Fibroblast of gingiva (primary cell): ENCODE results near the gene ADAM12.

Experiments
- DNase-seq: peaks from one replicate; pipeline ENCODE4 v3.0.0-alpha.2; 2011; ENCODE audit warnings: low read depth

ADAM12 gene

DNA sequence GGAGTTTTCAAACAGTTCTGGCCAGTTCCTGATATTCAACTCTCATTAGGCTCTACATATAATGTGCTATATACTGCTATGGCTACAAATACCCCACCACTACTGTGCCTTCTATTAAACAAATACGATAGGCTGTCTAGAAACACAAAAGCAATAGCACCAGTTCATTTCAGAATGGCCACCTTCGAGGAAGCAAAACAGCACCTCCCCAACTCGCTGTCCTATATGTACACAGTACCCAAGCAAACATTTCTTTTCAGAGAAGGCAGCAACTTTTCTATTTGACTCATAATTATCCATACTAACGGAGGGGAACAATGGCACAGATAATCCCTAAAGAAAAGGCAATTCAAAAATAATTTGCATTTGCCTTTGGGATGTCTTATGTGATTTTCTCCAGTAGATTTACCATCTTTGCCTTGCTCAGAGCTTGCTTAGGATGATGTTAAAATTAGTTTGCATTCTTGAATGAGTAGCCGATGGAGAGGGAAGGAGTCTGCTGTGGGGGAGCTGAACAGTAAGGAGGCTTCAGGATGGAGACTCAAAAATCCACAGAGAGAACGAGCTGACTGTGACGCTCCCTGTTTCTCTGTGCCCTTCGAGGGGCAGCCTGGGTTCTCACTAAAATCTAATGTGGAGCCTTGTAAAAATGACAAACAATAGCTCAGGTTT, 273.3 kb downstream of the ADAM12 start:
- DNase-seq: no peak

DNA sequence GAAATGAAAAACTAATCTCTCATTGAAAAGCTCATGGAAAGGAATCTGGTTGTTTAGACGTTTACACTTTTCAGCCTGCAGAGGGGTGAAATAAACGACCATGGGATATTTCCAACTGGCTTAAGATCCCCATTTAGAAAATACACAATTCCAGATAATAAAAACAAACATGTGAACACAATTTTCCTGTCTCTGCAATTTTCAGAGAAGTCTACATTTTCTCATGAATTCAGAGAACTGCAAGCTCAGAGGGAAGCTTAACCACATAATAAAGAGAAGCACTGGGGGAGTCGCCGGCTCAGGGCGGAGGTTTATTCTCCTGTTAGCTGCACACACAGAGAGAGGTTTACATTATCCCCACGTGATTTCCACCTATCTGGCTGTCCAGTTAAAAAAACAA, 276.8 kb downstream of the ADAM12 start:
- no peak for DNase-seq

DNA sequence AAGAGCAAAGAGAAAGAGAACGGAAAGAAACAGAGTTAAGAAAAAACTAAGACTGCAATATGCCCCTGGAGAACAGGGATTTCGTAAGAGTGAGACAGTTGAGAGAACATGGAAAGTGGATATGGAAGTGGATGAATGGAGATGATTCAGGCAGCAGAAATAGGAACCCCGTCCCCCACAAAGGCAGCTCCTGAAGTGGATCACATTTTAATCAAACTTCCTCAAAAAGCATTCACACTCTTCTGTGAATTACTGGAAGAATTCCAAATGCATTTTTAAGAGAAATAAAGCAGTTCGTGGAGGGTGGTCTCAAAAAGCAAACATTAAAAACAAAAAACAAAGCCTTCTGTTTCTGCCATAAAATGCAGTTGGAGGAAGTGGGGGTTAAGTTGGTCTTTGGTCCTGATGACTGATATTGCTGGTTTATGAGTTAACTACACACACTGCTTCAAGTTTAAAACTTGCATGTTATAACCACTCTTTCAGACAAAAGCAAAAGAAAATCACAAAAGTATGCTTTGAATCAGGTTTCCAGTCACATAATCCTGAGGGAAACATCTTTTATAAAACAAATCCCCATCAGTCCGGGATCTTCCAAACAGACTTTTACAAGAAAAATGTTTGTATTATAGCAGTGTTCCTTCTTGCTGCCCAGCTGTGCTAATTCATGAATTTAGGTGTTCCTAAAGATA, 277.6 kb downstream of the ADAM12 start:
- peak; percentile 71 for DNase-seq

DNA sequence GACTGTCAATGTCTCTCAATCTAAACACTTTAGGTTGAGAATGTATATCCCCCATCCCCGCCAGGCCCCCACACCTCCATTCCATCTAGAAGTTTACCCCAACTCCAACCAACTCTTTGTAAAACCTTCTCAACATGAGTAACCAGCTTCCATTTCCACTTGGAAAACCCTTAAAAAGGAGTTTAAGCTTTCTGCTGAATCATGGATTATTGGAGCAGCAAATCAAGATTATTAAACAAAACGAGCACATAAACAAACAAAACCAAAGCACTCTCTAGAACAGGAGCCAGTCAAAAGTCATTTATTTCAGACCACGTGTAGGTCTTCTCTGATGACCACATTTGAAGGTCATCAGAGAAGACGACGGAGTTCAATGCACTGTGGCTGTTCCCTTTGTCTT, 278.4 kb downstream of the ADAM12 start:
- no peak for DNase-seq

DNA sequence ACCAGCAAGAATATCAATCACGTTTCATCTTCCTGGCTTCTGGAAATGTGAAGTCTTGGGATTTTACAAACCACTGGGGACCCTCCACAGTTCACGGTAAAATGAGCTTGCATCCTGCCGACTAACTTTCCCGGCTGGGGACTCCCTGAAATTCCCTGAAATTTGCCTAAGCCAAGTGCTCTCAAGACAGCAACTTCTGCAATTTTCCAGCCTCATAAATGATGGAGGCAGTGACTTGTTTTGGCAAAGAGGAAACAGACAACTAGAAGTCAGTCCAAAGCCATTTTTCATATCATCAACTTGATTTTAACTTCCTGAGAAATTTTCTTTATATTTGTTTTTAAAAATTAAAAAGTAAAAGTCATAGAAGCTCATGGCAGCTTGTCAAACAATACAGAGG, 279.6 kb downstream of the ADAM12 start:
- no peak for DNase-seq

DNA sequence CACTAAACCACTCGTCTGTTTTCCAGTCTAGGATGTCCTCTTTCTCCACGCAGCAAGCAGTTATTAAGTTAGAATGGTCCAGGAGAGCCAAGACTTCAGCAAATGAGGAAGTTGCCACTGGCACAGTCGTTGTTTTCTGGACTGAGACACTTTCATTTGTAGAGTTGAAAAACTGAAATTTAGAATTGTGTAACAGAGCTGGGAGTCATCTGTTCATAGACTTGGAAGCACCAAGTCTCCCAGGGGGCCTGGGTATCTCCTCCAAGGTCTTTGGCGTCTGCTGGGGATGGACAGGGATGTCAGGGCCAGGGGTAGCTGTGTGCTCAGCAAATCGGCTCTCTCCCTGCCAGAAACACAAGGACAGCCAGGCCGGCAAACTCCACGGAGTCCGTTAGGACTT, 283.5 kb downstream of the ADAM12 start:
- peak; percentile 8 for DNase-seq

DNA sequence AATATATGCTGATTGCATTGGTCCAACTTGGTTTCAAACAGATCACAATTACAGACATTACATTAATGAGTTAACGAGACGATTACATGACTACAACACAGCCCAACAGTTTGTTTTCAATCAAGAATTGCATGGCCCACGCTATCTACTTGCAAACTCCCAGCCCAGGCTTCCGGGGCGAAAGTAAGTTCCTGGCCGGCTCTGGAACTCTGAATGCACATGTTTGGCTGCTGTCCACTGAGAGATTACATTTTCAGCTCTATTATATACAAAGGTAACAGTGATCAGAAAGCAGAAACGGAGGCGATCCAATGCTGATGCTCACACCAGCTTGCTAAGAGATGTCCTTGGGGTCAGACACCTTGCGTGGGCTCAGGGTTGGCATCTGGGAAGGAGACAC, 285.6 kb downstream of the ADAM12 start:
- no peak for DNase-seq

DNA sequence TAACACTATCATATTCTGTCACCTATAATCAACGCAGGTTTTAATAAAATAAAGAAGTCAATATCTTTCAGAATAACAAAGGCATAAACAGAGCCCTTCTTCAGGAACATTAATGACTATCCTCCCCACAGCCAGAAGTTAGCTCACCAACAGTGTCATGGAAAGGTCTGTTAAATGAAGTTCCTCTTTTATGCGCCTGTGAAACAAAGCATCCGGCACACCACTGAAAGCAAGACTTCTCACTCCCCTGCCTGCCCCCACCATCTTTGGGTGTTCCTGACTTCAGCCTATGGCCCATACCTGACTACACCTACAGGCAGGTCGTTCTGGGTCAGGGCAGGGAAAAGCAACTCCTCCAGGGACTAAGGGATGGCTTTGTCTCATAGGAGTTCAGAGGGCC, 286.5 kb downstream of the ADAM12 start:
- no peak for DNase-seq

DNA sequence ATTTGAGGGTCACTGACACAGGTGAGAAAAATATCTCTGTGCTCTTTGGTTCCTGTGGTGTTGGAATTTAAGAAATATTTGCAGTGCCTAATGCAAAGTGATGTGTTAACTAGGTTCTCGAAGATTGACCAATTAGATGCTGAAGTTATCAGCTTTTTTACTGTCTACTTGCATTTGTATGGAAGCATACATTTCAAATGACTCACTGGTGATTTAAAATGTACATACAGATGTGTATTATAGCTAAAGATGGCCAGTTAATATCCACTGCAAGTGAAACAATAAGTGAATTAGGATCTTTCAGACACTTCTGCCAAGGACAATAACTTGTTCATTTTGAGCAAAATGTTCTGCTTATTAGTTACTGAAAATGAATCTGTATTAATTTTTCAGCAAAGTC, 287.0 kb downstream of the ADAM12 start:
- DNase-seq: no peak

DNA sequence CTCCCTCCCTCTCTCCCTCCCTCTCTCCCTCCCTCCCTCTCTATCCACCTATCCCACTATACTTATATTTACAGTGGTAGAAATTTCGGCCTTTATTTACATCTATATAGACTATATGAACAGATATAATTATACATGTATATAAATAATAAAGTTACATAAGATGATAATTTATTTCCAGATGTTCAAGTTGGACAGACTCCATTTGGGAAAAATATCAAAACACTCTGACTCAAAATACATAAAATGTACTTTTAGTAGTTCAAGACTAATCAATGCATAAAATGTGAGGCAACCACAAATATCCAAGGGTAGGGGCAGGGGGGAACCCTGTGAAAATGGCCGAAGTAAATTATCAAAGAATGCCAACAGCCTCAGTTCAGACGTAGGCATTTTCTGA, 288.9 kb downstream of the ADAM12 start:
- DNase-seq: no peak

DNA sequence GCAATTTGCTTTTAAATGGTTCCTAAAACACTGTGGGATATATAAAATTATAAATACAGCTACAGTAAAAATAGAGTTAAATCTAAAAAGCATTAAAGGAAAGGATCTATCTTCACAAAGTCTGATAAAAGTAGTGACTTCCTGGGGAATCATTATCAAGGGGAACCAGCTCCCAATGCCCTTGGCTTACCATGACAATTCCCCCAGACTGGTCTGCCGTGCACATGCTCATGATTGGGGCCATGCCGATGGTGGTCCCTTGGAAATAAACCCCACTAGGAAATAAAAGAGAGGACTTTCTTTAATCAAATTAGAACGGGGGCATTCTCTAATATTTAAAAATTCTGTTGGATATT, 290.1 kb downstream of the ADAM12 start:
- no peak for DNase-seq

DNA sequence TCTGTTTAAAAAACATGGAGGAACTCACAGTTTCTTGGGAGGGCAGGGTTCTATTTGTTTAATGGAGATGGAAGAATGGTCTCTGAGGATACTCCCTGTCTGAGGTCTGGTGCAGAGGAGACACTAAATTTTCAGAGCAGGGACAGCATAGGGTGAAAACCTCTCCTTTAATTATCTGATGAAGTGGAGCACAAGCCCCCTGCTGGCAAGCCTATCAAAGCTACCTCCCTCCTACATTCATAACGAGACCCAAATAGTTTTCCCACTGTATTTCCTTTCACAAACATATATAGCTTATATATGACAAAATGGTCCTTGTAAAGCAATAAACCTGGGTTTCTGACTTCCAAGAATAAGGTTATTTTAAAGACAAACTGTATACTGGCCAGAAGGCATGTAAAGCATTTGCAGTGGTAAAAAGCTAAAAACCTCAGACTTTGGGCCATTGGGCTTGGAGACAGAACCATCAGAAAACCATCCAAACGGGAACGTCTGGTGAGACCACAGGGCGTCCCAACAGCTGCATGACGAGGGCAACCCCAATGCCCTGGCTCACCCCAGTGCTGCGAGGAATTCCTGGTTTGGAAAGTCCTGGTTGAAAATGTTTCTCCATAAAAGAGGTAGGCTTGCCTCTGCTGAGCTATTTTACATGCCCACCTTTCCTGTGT, 290.6 kb downstream of the ADAM12 start:
- no peak for DNase-seq

DNA sequence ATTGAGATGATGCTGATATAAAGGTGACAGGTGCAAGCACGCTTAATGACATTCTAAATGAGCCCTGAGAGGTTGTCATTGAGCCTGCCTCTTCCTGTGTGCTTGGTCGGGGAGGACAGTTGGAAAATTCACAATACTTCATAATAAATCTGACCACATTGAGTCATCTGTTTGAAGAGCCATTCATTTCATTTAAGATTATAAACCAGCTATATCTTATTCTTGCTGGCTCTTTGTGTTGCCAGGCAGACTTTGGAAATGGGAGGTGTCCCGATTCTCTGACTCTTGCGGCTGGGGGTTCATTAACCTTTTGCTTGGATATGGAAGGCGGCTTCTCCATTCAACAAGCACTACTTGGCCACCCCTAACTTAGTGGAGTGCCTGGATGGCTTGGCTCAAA, 293.7 kb downstream of the ADAM12 start:
- no peak for DNase-seq

DNA sequence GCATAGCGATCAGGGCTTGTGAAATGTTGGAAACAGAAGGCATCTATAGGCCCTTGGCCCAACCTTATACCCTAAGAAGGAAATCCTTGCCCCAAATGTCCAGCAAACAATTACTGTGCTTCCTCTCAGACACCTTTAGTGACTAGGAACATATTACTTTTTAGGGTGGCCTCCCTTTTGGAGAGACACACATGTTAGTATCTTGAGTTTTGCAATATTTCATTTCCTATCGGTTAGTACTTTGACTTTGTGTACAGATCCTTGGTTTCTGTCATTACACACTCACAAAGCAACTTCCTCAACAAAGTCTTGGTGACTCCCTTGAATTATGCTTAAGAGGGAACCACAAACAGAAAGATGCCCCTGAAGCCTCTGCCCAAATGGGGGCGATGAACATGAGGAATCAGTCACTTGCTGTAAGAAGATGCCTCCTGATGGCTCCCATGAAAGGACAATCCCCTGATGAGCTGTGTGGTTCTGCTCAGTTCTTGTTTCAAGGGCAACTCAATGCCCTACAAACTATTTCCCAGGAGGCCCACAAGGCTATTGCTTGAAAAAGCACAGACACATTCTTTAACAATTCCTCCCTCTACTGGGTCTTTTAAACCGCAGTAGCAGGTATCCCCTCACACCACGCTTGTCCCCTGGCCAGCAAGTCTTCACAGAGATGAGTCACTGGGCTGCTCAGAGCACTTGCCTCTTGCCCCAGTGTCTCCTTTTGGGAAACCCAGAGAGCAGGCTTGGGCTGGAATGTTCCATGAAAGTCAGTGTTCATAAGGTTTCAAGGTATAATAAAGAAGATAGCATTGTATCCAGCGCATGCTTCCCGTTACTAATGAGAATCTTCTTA, 295.7 kb downstream of the ADAM12 start:
- DNase-seq: peak; percentile 8

DNA sequence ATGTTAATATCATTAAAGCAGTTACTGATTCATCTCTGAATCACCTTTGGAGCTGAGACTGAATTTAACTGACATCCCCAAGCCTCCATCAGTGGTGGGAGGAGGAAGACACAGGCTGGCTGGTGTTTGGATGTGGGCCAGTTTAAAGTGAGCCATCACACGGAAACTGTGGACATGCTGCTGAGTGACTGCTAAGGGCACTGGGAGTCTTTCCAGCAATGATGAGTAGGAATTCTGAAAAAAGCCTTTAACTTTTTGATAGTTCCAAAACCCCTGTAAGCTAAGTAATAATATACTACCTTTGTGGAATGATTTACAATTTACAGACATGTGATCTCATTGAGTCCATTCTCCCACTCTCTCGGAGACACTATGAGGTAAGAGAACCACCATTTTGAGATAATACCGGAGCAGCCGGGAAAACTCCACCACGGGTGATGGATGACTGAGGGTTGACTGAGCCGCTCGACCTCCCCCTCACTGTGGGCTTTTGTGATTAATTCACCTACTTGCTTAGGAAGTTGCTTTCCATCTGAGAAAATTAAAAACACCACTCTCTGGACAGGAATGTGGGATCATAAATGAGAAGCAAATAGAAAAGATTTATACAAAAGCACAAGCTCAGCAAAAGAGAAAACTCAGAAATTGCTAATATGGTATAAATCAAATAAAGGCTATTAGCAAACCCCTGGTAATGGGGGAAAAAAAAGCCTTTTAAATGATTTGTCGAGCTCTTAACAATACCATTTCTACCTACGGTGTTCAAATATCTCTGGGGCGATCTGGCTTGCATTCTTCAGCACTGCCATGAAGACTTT, 297.2 kb downstream of the ADAM12 start:
- DNase-seq: peak; percentile 63

DNA sequence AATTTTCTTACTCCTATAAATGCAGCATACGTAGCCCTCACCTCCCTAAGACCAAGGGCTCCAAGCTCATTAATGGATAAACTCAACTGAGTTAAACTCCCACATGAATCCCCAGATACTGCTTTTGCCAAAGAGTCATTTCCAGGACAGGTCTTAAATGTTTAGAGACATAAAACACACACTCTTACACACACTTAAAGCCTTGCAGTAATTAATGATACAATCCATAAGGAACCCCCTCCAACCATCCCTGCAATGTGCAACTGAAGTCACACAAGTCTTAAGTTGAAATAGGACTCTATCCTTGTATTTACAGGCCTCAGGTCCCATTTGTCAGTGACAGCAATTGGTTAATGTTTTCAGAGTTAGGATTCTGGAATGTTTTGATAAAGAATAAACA, 297.8 kb downstream of the ADAM12 start:
- DNase-seq: no peak

DNA sequence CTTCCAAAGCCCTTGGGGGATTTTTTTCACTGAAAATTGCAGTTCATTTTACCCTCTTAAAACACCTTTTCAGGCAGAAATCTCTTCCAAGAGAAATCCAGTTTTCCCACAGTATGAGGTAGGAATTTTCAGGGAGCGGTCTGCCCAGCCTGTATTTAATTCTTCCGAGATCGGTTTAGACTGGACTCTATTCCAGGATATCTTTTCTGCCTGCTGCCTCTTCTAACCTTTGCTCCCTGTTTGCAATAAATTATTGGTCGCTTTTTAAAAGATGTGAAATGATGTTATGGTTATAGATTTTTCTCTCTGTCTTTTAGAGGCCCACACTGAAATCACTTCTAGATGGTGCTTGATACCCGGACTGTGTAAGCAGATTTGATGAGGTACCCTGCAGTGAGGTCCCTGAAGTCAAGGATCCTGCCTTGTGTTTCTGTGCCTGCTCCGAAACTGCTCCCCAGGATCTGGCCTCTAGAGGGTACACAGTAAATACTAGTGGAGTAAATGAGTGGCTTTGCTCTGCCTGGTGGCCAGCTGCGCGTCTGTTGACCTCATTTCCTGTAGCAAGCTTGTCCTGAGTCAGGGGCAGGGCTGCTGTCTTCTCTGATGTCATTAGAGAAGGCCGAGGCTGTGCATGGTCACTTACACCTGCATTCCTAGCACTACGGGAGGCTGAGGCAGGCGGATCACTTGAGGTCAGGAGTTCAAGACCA, 300.3 kb downstream of the ADAM12 start:
- no peak for DNase-seq

DNA sequence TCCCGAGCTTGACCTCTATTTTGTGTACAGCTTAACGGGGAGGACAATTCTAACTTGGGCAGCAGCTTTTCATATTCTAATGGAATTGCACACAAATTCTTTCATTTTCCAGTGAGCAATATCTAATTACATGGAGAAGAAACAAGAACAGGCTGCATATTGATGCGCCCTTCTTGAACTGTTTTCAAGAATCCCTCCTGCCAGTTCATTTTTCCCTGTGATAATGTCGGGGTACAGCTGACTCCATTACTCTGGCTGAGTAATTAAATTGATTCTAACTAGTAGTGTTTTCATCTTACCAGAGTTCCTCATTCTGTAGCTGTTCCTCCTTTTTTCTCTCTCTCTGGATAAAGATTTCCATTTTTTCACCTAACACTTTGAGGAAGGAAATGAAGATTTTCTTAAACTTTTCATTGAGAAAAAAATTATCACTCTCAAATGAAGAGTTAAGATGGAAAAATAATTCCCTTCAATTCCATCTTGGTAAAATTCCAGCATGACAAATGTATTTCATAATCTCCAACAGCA, 301.1 kb downstream of the ADAM12 start:
- DNase-seq: no peak

DNA sequence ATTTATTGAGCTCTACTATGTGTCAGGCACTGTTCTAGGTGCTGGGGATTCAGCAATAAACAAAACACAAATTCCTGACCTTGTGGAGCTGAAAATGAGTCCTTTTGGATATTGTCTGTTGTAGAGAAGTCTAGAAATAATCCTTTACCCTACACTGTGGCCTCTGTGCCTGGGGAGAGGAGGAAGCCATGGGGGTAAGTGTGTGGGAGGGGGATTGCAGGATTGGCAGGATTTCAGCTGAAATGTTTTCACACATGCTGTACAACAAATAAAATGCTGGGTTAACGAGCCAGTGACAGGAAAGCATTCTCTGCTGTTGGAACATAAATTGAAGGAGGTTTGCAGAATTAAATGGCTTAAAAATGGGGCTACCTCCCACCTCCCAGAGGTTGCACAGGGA, 302.5 kb downstream of the ADAM12 start:
- no peak for DNase-seq

DNA sequence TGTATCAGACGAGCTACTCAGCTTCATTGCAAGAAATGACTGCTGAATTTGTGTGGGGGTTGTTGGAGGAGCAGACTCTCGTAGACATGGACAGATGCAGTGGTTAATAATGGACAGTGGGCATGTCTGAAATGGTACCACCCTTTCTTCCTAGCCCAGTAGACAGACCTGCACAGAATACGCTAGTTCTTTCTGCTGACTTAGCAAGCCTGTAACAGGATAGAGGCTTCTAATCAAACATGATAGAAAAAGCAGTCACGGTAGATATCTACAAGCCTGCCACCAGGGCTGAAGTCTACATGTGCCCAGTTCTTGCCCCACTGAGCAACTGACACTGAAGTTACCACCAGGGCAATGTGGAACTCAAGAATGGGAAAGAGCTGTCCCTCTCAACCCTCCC, 303.9 kb downstream of the ADAM12 start:
- no peak for DNase-seq

DNA sequence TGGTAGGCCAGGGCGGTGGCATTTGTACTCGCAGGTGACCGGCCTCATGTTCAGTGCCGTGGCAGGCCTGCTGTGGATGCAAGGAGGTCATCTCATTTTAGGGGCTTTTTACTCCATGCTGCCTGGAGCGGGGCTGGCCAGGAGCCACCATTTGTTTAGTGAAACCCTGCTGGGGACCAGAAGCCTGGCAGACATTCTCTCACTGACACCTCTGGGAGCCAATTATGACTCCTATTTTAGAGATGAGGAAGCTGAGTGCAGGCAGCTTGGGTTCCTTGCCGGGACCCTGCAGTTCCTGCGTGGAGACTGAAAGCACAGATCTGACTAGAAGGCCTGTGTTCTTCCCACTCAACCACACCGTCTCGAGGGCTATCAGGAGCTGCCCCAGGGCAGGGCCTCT, 305.3 kb downstream of the ADAM12 start:
- DNase-seq: no peak
